NOMO-1 (cell line): ENCODE results near the gene PRKCB.

Experiments used
- DNase-seq, 2 experiments: peaks; one replicate each; lab custom pipeline; 2025; ENCODE audit not compliant: unreplicated experiment in 2 of 2; lab: John Stamatoyannopoulos, UW

Gene PRKCB

GRCh38 chr16:23960081-23960885 lies 124.5 kb downstream of the PRKCB start:
- no peak for DNase-seq

DNA sequence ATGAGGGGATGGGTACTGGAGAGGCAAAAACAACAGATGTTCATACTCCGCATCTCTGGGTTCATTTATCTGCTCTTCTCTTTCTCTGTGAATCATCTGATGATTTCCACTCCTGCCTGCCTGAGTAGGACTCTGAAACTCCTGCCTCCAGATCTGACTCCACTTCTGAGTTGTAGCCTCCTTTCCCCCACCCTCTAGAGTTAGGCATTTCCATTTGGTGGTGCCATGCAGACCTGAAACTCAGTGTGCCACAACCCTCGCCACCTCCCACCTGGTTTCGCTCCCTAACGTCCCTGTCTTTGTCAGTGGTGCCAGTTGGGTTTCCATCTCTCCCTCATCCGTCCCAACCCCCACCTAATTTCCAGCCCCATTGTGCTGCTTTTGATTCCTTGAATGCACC lies 126.2 kb downstream of the PRKCB start:
- no peak for DNase-seq

DNA sequence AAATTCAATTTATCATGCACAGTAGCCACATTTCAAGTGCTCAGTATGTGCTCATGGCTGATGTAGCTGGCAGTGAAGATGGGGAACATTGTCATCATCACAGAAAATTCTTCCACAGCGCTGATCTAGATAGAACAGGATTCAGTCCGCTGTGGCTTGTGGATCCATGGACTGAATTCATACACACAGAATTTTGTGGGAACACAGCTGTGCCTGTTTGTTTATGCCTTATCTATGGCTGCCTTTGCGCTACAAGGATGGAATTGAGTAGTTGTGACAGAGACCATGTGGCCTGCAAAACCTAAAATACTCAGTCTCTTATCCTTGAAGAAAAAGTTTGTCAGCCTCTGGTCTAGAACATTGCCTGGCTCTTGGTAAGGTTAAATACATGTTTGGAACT lies 128.4 kb downstream of the PRKCB start:
- no peak for DNase-seq

- DNase-seq: no peak
These were observed 129.5 kb downstream of the PRKCB start for GRCh38 chr16:23965137-23965733.

- DNase-seq: peak; percentile 9 to 23
These were observed 131.0 kb downstream of the PRKCB start for GRCh38 chr16:23966597-23967394.

- no peak for DNase-seq
These were observed 132.0 kb downstream of the PRKCB start for GRCh38 chr16:23967775-23968174.

DNA sequence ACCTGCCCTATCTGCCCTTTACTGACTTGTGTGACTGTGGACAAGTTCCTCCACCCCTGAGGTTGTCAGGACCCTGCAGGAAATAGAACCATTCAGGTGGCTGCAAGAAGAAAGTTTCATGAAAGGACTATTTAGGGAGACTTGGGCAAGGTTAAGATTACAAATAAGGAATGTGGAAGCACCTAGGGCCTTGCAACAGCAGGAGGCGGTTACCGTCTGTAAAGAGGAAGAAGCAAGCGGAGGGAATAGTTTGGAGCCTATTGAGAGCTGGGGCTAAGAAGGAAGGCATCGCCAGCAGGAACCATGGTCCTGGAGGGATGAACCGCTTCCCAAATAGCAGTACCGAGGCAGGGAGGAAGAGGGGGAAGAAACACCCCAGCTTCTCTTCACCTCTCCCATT lies 132.4 kb downstream of the PRKCB start:
- peak in 1 of 2 experiments; percentile 54 for DNase-seq

DNA sequence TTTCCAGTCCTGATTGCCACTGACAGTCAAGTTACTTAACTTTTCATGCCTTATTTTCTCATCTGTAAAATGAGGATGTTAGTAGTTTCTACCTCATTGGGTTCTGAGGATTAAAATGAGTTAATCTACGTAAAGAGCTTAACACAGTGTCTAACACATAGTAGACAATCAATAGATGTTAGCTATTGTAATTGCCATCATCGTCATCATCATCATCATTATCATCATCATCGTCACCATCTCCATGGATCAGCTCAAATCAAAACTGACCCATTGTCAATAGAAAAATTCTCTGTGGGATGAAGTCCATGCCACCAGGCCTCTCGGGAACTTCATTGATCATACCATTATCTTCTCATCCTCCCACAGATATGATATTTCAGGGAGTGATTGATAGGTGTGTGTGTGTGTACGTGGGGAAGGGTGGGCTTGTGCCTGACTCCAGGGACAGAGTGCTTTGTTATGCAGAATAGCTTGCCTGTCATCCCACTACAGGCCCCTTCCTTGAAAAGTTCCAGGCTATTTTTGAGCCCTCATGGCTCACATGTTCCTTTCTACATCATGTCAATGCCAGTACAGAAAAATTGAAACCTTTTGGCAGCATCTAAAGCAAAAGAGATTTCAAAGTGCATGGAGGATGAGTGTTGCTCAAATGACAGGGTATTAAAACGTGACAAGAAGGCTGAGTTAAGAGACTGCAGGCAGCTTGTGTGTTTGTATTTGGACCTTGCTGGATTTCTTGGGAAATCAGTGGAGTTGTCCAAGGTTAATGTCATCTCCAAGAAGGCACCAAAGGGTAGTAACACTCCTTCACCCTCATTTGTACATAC lies 133.9 kb downstream of the PRKCB start:
- no peak for DNase-seq

- DNase-seq: no peak
These were observed 138.4 kb downstream of the PRKCB start for GRCh38 chr16:23974223-23974622.

- no peak for DNase-seq
These were observed 139.5 kb downstream of the PRKCB start for GRCh38 chr16:23975293-23975692.

DNA sequence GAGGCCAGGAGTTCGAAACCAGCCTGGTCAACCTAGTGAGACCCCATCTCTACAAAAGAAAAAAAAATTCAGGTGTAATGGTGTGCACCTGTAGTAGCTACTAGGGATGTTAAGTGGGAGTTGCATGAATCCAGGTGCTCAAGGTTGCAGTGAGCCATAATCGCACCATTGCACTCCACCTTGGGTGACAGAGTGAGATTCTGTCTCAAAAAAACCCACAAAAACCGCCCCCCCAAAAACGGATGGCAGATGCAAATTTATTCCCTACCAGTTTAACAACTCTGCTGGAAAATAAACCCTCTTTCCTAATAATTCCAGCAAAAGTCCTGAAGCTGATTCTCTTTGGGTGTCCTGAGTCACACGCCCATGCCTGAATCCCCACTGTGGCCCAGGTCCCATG lies 140.3 kb downstream of the PRKCB start:
- no peak for DNase-seq

- no peak for DNase-seq
These were observed 140.7 kb downstream of the PRKCB start for GRCh38 chr16:23976524-23976923.

- no peak for DNase-seq
These were observed 143.7 kb downstream of the PRKCB start for GRCh38 chr16:23979441-23979840.

- DNase-seq: no peak
These were observed 144.2 kb downstream of the PRKCB start for GRCh38 chr16:23979982-23980381.

DNA sequence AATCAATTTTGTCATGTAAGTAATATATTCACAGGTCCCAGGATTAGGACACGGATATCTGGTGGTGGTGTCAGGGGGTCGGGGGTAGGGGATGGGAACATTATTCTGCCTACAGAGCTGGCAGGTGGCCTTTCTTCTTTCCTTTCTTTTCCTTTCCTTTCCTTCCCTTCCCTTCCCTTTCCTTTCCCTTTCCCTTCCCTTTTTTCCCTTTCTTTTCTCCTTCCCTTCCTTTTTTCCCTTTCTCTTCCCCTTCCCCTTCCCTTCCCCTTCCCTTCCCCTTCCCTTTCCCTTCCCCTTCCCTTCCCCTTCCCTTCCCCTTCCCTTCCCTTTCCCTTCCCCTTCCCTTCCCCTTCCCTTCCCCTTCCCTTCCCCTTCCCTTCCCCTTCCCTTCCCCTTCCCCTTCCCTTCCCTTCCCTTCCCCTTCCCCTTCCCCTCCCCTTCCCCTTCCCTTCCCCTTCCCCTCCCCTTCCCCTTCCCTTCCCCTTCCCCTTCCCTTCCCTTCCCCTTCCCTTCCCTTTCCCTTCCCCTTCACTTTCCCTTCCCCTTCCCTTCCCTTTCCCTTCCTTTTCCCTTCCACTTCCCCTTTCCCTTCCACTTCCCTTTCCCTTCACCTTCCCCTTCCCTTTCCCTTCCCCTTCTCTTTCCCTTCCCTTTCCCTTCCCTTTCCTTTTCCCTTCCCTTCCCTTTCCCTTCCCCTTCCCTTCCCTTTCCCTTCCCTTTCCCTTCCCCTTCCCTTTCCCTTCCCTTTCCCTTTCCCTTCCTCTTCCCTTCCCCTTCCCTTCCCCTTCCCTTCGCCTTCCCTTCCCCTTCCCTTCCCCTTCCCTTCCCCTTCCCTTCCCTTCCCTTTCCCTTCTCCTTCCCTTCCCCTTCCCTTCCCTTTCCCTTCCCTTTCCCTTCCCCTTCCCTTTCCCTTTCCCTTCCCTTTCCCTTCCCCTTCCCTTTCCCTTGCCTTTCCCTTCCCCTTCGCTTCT lies 145.9 kb downstream of the PRKCB start:
- DNase-seq: no peak

- DNase-seq: no peak
These were observed 150.7 kb downstream of the PRKCB start for GRCh38 chr16:23986455-23986854.

GRCh38 chr16:23987443-23987842 lies 151.7 kb downstream of the PRKCB start:
- no peak for DNase-seq

DNA sequence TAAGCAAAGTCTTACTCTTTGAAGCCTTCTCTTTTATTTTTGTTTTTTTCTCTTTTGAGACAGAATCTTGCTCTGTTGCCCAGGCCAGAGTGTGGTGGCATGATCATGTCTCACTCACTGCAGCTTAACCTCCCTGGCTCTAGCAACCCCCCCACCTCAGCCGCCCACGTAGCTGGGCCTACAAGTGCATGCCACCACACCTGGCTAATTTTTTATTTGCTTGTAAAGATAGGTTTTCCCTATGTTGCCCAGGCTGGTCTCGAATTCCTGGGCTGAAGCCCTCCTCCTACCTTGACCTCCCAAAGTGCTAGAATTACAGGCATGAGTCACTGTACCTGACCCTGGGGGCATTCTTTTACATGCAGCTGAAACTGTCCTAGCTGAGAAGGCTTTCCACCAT lies 154.7 kb downstream of the PRKCB start:
- no peak for DNase-seq

GRCh38 chr16:23991066-23991465 lies 155.3 kb downstream of the PRKCB start:
- no peak for DNase-seq

DNA sequence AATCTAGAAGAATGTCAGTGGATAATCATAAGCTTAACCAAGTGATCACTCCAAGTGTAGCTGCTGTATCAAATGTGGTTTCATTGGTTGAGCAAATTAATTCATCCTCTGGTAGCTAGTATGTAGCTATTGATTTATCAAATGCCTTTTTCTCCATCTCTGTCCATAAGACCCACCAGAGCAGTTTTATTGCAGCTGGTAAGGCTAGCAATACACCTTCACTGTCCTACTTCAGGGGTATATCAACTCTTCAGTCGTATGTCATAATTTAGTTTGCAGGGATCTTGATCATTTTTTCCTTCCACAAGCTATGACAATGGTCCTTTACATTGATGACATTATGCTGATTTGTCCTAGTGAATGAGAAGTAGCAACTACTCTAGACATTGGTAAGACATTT lies 158.8 kb downstream of the PRKCB start:
- DNase-seq: no peak
